K562 (cell line): ENCODE results near the gene RASSF7. TPM values are rescaled to one million over a fixed set of nuclear protein-coding genes. Genes with fewer than 3 reads are reported as not detected.

Experiments
- ARID2 ChIP-seq: fragments of 450-650 bp; IDR thresholded peaks from 2 replicates; pipeline ENCODE4 v1.6.1; 2017; ENCODE audit warnings: antibody characterized with exemption, mild to moderate bottlenecking
- ARID3A ChIP-seq: IDR thresholded peaks from 2 replicates; pipeline ENCODE4 v1.6.1; 2012; ENCODE audit warnings: low read depth, low read length, improper control_type of control experiment, borderline replicate concordance
- ASH1L ChIP-seq: fragments of 450-650 bp; IDR thresholded peaks from 2 replicates; pipeline ENCODE4 v1.6.1; 2018; ENCODE audit warnings: borderline replicate concordance, mild to moderate bottlenecking, low read depth; ENCODE audit not compliant: partially characterized antibody
- CHD2 ChIP-seq: IDR thresholded peaks from 2 replicates; pipeline ENCODE4 v1.6.1; 2011; ENCODE audit warnings: low read depth, low read length
- EP400 ChIP-seq: fragments of 450-650 bp; IDR thresholded peaks from 2 replicates; pipeline ENCODE4 v1.6.1; 2017; ENCODE audit warnings: antibody characterized with exemption, mild to moderate bottlenecking, moderate library complexity
- ETS1 ChIP-seq: conservative IDR thresholded peaks from 2 replicates; pipeline ENCODE4 v1.6.1; 2011; ENCODE audit warnings: low read depth, mild to moderate bottlenecking, low read length; ENCODE audit not compliant: control insufficient read depth
- ETS2 ChIP-seq: IDR thresholded peaks from 2 replicates; pipeline ENCODE4 v1.6.1; 2016; ENCODE audit warnings: borderline replicate concordance, missing genetic modification characterization, mild to moderate bottlenecking, moderate library complexity, missing compliant biosample characterization; ENCODE audit not compliant: poor library complexity, severe bottlenecking
- GABPA ChIP-seq: fragments of 200-800 bp; sonication (Bioruptor generic); conservative IDR thresholded peaks from 2 replicates; pipeline ENCODE4 v1.6.1; 2016; ENCODE audit warnings: low read depth, missing genetic modification characterization, missing compliant biosample characterization
- GTF2A2 ChIP-seq: IDR thresholded peaks from 2 replicates; pipeline ENCODE4 v1.6.1; 2016; ENCODE audit warnings: mild to moderate bottlenecking, missing genetic modification characterization, missing compliant biosample characterization
- HES1 ChIP-seq: fragments of 450-650 bp; IDR thresholded peaks from 2 replicates; pipeline ENCODE4 v1.6.1; 2016; ENCODE audit warnings: low read depth, mild to moderate bottlenecking, moderate library complexity
- MYNN ChIP-seq, 2 experiments: sonication (generic); formaldehyde crosslinking in 1 of 2; IDR thresholded peaks; 2 replicates each; pipeline versions ENCODE4 v1.5.0 to v1.6.1; 2016 to 2020; ENCODE audit warnings: antibody characterized with exemption in 1 of 2, missing genetic modification reagents in 1 of 2
- PCBP2 ChIP-seq: fragments of 200-400 bp; formaldehyde crosslinking; IDR thresholded peaks from 2 replicates; pipeline ENCODE4 v1.6.1; 2018; ENCODE audit warnings: low read length, low read depth, mild to moderate bottlenecking, moderate library complexity; ENCODE audit not compliant: poor library complexity, severe bottlenecking
- PYGO2 ChIP-seq: fragments of 450-650 bp; IDR thresholded peaks from 2 replicates; pipeline ENCODE4 v1.6.1; 2016; ENCODE audit warnings: mild to moderate bottlenecking, missing genetic modification characterization, moderate library complexity, missing compliant biosample characterization
- RAD21 ChIP-seq, 2 experiments: fragments of 250-450 bp in 1 of 2; fragments of 450-650 bp in 1 of 2; sonication (Bioruptor Pico) in 1 of 2; formaldehyde crosslinking in 1 of 2; IDR thresholded peaks in 1 of 2; conservative IDR thresholded peaks in 1 of 2; 2 replicates each; pipeline versions ENCODE4 v1.4.0 to v1.8.0; 2020 to 2022; ENCODE audit warnings: mild to moderate bottlenecking in 2 of 2, moderate library complexity in 1 of 2
- SMAD4 ChIP-seq: fragments of 250-450 bp; sonication (Bioruptor Pico); conservative IDR thresholded peaks from 2 replicates; pipeline ENCODE4 v1.8.0; 2021; ENCODE audit warnings: inconsistent platforms, mild to moderate bottlenecking, moderate library complexity
- STAT5B ChIP-seq: fragments of 250-450 bp; sonication (Bioruptor Pico); IDR thresholded peaks from 2 replicates; pipeline ENCODE4 v1.8.0; 2021; ENCODE audit warnings: mild to moderate bottlenecking, inconsistent platforms
- TAF7 ChIP-seq: fragments of 450-650 bp; IDR thresholded peaks from 2 replicates; pipeline ENCODE4 v1.6.1; 2016; ENCODE audit warnings: missing genetic modification characterization, missing compliant biosample characterization
- TRIM24 ChIP-seq, 2 experiments: fragments of 450-650 bp; IDR thresholded peaks; 2 replicates each; pipeline ENCODE4 v1.6.1; 2016
- ZBTB2 ChIP-seq: fragments of 450-650 bp; IDR thresholded peaks from 2 replicates; pipeline ENCODE4 v1.6.1; 2016; ENCODE audit warnings: antibody characterized with exemption
- ZNF3 ChIP-seq: fragments of 250-450 bp; sonication (Bioruptor Pico); IDR thresholded peaks from 2 replicates; pipeline ENCODE4 v1.5.0; 2021; ENCODE audit warnings: mild to moderate bottlenecking, moderate library complexity
- ZNF589 ChIP-seq: fragments of 200-800 bp; sonication (Bioruptor generic); IDR thresholded peaks from 2 replicates; pipeline ENCODE4 v1.6.1; 2016; ENCODE audit warnings: low read depth, missing genetic modification characterization, missing compliant biosample characterization
- polyA plus RNA-seq, 8 experiments: library from polyadenylated mRNA; depleted of rRNA in 4 of 8; stranded (reverse) in 5 of 8; unstranded in 3 of 8; fragments of >200 nt; fragmentation: Nextera tagmentation in 2 of 8; fragmentation: Illumina TruSeq in 1 of 8; extraction: Ambion mirVana in 2 of 8; extraction: Trizol in 1 of 8; gene quantifications; 2 replicates each; pipeline versions ENCODE4 v1.2.1 to v1.2.3, GENCODE V29; 2011 to 2014; ENCODE audit warnings: inconsistent platforms in 1 of 8, missing spikeins in 1 of 8
- total RNA-seq, 7 experiments: library from RNA; depleted of rRNA in 6 of 7; stranded (reverse); fragments of >200 nt in 6 of 7; fragmentation: Illumina TruSeq in 2 of 7; extraction: Trizol in 2 of 7; gene quantifications; 2 replicates each; pipeline versions ENCODE4 v1.2.1 to v1.2.3, GENCODE V29; 2011 to 2021; ENCODE audit warnings: low replicate concordance in 1 of 7

RASSF7 gene
- total and polyA plus RNA-seq, 9 of the 15 experiments (the other 6 are each of a cell fraction or from before 2014, with no cell fraction given) = 0.41 to 45.2 (median 18.6) TPM

GRCh38 chr11:535519-536454 is 25.0 kb upstream of the RASSF7 start, which contains the start of gene HRAS (continued):
- TF ChIP-seq ZNF589 (no peak), ZBTB2 (no peak), STAT5B (CRISPR knock-in tag) (no peak), EP400 (no peak), PCBP2 (no peak), ASH1L (peak; percentile 71), GTF2A2 (tag) (no peak), ZNF3 (CRISPR knock-in tag) (no peak), CHD2 (peak; percentile 82), ETS2 (tag) (no peak), ARID3A (no peak), HES1 (no peak), TAF7 (tag) (no peak), SMAD4 (0 out of 2 replicates have a peak, but pooled peaks have one; percentile 24), TRIM24 (IDR thresholded peaks at IDR 0.05) (no peak), GABPA (tag) (peak; percentile 94), MYNN (IDR thresholded peaks at IDR 0.05) (no peak), MYNN (CRISPR knock-in tag; IDR thresholded peaks at IDR 0.05) (no peak), RAD21 (CRISPR knock-in tag; conservative IDR thresholded peaks at IDR 0.05 in 1 of 2, IDR thresholded peaks at IDR 0.05 in 1 of 2) (no peak), ETS1 (peak; percentile 58), ARID2 (no peak), PYGO2 (tag) (no peak)
